ENCODE data around the gene SSBP1. TPM values are rescaled to one million over a fixed set of nuclear protein-coding genes. Genes with fewer than 3 reads are reported as not detected.
"Not testable (repeated sequence)": the region's sequence is repeated elsewhere in the genome, so short reads cannot be mapped to it uniquely, and the experiment has no call there.

The SSBP1 gene
- total RNA-seq (2014; rRNA removed) = 314 and 326 TPM in 2 replicates
- 316 TPM for polyA plus RNA-seq (2012)

- peak; percentile 97 for DNase-seq (ENCODE audit: low read depth)
Observed at GRCh38 chr7:141737836-141738591, at the start of gene SSBP1. SSBP1 (plus strand) TSS chr7:141738358; CDS start chr7:141739167, 809 bp downstream.

GRCh38 chr7:141689072-141689825 is 48.9 kb upstream of the SSBP1 start:
- DNase-seq (ENCODE audit: low read depth) = not testable (repeated sequence)

- no peak for DNase-seq (ENCODE audit: low read depth)
Observed at GRCh38 chr7:141691540-141691939, 46.6 kb upstream of the SSBP1 start.

DNA sequence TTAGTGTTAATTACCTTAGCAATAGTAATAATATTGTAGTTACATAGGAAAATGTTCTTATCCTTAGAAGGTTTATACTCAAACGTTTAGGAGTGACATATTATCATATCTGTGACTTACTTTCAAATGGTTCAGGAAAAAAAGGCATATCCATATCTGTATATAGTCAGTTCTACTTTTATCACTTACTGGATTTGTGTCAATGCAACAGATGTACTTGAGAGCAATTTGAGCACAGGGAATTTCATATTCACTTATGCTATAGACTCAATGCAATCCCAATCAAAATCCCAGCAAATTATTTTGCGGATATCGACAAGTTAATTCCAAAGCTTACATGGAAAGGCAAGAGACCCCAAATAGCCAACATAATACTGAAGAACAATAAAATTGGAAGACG is 46.2 kb upstream of the SSBP1 start:
- no peak for DNase-seq (ENCODE audit: low read depth)

DNA sequence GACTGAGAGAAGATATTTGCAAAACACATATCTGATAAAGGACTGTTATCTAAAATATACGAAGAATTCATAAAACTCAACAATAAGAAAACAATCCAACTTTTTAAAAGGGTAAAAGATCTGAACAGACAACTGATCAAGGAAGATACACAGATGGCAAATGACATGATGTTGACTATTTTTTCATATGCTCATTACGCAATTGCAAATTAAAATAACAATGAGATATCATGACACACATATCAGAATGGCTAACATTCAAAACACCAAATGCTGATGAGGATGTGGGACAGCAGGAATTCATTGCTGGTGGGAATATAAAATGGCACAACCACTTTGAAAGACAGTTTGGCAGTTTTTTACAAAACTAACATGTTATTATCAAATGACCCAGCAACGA is 45.1 kb upstream of the SSBP1 start:
- peak; percentile 14 for DNase-seq (ENCODE audit: low read depth)

- no peak for DNase-seq (ENCODE audit: low read depth)
Observed at GRCh38 chr7:141695803-141696289, 42.3 kb upstream of the SSBP1 start.

GRCh38 chr7:141696348-141696747 is 41.8 kb upstream of the SSBP1 start:
- no peak for DNase-seq (ENCODE audit: low read depth)

DNA sequence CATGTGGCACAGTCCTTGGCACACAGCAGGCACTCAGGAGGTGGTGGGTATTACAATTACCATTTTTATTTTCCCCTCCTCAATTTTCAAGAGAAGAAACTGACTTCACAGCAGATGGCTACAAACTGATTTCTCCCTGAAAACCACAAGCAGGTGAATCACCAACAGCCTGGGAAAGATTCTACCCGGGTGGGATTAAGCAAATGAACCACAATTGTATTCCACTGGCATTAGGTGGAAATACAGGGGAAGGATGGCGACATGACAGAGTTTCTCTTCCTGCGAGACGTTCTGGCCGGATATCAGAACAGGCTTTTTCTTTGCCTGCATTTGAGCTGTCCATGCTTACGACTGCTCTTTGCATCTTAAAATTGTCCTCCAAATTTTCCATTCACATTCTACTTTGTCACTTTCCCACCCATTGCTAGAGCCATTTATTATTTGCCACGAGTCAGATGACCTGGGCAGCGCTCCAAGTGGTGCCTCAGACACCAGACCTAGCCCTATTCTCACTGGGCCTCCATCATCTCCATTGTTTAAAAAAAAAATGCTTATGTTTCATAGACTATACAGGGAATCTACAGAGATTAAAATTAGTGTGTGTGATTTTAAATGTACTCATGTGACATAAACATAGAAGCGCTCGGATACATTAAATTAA is 40.8 kb upstream of the SSBP1 start:
- DNase-seq (ENCODE audit: low read depth) = peak; percentile 82

DNA sequence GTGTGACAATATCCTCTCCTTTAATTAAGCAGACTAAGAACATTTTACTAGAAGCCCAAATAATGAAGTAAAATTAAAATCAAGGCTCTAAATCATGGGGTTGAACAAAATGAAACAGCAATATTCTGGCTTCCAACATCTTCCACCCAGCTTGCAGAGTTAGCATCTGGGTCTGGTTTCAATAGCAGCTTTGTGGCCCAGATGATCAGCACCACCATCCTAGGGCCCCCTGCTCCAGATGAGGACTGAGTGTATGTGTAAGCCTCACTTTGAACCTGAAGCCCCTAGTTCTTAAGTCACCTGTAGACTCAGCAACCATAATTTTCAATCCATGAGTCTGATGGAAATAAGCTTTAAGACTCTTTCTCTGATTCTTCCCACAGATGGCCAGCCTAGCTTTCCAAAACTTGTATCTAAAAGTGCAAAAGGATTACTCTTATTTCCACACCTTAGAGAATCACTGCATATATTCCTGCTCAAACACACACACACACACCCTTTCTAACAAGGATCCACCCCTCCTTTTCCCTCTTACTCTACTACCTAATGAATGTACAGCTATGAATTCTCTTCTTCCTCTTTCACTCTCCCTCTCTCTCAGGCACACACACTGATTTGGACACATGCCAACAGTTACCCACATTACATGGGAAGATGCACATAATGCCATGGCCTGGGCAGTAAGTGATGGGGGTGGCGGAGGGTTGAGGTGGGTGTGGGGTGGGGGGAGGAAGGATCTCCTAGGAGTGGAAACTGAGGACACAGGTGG is 39.7 kb upstream of the SSBP1 start:
- no peak for DNase-seq (ENCODE audit: low read depth)

DNA sequence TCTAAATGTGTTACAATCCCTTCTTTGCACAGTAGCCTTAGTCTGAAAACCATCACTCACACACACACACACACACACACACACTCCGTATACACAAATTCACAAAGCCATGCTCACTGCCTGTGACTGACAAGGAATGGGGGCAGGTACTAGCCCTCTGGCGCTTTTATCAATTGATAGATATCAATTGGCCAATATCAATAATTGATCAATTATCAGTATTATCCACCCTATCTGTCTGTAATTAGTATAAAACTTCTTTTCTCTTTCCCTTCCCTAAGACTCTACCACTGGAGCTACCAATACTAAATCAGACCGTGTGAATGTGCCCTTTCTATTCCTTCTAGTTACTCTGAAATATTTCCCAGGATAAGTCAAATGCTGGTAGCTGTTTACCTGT is 38.3 kb upstream of the SSBP1 start:
- DNase-seq (ENCODE audit: low read depth) = no peak

DNA sequence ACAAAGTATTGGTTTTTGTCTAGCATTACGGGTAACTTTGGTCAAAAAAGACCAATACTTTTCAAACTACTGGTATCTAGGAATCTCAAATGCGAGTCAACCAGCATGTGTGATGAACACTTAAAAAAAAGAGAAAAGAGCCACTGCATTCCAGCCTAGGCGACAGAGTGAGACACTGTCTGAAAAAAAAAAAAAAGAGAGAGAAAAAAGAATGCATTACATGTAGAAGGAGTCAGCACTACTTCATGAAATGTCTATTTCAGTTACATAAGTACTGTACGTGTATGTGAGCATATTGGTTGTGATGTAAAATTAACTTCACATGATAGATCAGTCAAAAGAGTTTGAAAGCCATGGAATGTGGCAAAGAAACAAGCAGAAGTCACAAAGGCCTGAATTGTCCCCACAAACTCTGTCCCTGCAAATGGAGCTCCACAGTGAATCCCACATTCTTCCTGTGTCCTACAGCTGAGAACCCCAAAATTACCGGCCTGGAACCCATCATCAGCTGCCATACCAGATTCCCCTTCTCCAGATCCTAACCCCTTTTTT is 37.8 kb upstream of the SSBP1 start:
- DNase-seq (ENCODE audit: low read depth) = no peak

DNA sequence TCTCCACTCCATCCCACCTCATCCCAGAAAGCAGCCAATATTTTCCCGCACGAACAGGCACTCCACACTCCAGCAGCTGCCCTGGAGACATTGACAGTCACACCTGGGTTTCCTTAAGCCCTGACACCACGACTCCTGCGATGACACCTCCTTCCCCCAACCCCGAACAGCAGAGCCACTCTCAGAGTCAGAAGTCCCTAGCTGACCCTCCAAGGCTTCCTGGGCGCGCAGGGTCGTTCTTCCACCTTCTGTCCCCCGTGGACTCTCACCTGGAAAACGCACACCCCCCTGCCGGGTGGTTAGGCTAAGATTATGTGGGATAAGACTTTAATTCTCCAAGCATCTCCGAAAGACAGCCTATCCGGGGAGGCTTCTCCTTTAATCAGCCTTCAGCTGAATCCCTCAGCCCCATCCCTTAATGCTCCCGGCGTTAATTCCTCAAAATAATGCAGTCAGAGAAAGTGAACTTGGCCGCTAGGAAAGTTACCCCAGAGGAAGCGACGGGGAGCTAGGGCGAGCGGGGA is 37.2 kb upstream of the SSBP1 start:
- no peak for DNase-seq (ENCODE audit: low read depth)

- no peak for DNase-seq (ENCODE audit: low read depth)
Observed at GRCh38 chr7:141701489-141702046, 36.6 kb upstream of the SSBP1 start.

- no peak for DNase-seq (ENCODE audit: low read depth)
Observed at GRCh38 chr7:141702047-141702567, 36.1 kb upstream of the SSBP1 start, which contains the start of gene DENND11. DENND11 (minus strand) TSS chr7:141702166; CDS start chr7:141702153, 13 bp downstream.

- DNase-seq (ENCODE audit: low read depth) = no peak
Observed at GRCh38 chr7:141702892-141703291, 35.3 kb upstream of the SSBP1 start.

- DNase-seq (ENCODE audit: low read depth) = no peak
Observed at GRCh38 chr7:141704112-141704511, 34.0 kb upstream of the SSBP1 start.

- DNase-seq (ENCODE audit: low read depth) = no peak
Observed at GRCh38 chr7:141704741-141705140, 33.4 kb upstream of the SSBP1 start.

GRCh38 chr7:141706239-141707064 is 31.7 kb upstream of the SSBP1 start:
- DNase-seq (ENCODE audit: low read depth) = no peak

DNA sequence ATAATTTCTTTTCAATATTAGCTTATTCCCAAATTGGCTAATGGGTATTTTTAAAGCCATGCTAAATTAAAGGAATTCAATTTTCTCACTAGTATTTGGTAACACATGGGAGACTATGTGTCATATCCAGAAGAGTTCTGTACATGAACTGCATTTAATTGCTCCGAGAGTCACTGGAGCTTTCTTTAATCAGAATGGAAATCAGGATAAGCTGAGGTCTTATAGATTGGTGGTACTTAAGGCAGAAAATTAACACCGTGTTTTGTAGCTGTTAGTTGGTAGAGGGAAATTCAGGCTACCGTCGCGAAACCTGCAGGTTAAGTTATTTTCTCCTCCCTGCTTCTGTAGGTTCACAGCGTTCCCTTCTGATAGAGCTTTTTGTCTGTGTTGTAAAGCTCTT is 29.8 kb upstream of the SSBP1 start, which contains the start of gene WEE2:
Gene WEE2 (plus strand): TSS at position 3 of the 400 bp plus-strand sequence. CDS start 406 bp downstream, outside the sequence.
- DNase-seq (ENCODE audit: low read depth) = no peak
